PFSK-1 (cell line): ENCODE results near the gene GRK3.

ENCODE experiments used
- FOXP2 ChIP-seq: optimal IDR thresholded peaks from 2 replicates; pipeline ENCODE3; 2011; ENCODE audit warnings: borderline replicate concordance, control low read depth, inconsistent platforms; ENCODE audit not compliant: insufficient read depth; ENCODE audit errors: extremely low read length, extremely low read depth
- POLR2AphosphoS5 ChIP-seq: IDR thresholded peaks from 2 replicates; pipeline ENCODE4 v1.6.1; 2012; ENCODE audit warnings: low read depth, mild to moderate bottlenecking, control low read depth, low read length, moderate library complexity
- REST ChIP-seq, 2 experiments: IDR thresholded peaks; 2 replicates each; pipeline versions ENCODE4 v1.6.1 to v1.8.0; 2011 to 2012; ENCODE audit warnings: low read depth in 2 of 2, low read length in 2 of 2, control low read depth in 1 of 2, inconsistent platforms in 1 of 2, mild to moderate bottlenecking in 1 of 2, moderate library complexity in 1 of 2; ENCODE audit not compliant: insufficient read depth in 1 of 2
- SIN3A ChIP-seq: IDR thresholded peaks from 2 replicates; pipeline ENCODE4 v1.6.1; 2012; ENCODE audit warnings: mild to moderate bottlenecking, low read length, moderate library complexity, borderline replicate concordance; ENCODE audit not compliant: insufficient read depth
- TAF1 ChIP-seq: IDR thresholded peaks from 2 replicates; pipeline ENCODE4 v1.6.1; 2012; ENCODE audit warnings: low read length, control low read depth, borderline replicate concordance; ENCODE audit not compliant: insufficient read depth

Gene GRK3

DNA sequence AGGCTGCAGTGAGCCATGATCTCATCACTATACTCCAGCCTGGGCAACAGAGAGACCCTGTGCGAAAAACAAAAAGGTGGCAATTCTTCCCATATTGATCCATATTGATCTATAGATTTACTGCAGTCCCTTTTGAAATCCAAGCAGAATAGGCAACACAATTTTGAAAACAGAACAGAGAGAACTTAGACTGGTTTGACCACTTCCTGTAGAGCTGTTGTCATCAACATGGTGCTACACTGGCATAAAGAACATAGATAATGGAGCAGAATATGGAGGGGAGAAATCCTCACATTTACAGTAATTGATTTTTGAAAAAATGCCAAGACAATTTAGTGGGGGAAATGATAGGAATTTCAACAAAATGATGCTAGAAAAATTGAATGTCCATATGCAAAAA, 34.1 kb downstream of the GRK3 start:
- TF ChIP-seq REST (IDR thresholded peaks at IDR 0.05; ENCODE audit: insufficient read depth in 1 of 2, low read depth in 2 of 2, low read length in 2 of 2) (no peak), FOXP2 (no peak)

DNA sequence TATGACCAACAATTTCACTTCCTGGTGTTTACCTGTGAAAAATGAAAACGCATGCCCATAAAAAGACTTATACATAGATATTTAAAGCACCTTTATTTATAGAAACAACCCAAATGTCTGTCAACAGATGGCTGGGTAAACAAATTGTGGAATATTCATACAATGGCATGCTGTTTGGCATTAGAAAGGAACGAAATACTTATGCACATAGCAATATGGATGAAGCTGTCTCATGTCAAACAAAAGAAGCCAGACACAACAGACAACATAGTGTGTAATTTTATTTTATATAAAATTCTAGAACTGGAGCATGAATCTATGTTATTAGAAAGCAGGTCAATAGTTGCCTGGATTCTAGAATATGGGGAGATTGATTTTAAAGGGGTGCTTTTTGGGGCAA, 38.0 kb downstream of the GRK3 start:
- TF ChIP-seq REST (IDR thresholded peaks at IDR 0.05; ENCODE audit: insufficient read depth in 1 of 2, low read depth in 2 of 2, low read length in 2 of 2) (no peak), SIN3A (no peak), FOXP2 (no peak), POLR2AphosphoS5 (no peak), TAF1 (no peak)

DNA sequence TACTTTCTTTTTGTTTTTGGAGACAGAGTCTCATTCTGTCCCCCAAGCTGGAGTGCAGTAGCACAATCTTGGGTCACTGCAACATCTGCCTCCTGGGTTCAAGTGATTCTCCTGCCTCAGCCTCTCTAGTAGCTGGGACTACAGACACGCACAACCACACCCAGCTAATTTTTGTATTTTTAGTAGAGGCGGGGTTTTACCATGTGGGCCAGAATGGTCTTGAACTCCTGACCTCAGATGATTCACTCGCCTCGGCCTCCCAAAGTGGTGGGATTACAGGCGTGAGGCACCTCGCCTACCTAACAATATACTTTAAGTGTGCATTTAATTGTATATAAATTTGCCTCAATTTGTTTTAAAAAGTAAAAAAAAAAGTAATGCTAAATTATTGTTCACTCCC, 38.4 kb downstream of the GRK3 start:
- TF ChIP-seq SIN3A = no peak
- no peak for TF ChIP-seq FOXP2
- TF ChIP-seq REST (IDR thresholded peaks at IDR 0.05; ENCODE audit: insufficient read depth in 1 of 2, low read depth in 2 of 2, low read length in 2 of 2) = no peak
- no peak for TF ChIP-seq TAF1
- no peak for TF ChIP-seq POLR2AphosphoS5

DNA sequence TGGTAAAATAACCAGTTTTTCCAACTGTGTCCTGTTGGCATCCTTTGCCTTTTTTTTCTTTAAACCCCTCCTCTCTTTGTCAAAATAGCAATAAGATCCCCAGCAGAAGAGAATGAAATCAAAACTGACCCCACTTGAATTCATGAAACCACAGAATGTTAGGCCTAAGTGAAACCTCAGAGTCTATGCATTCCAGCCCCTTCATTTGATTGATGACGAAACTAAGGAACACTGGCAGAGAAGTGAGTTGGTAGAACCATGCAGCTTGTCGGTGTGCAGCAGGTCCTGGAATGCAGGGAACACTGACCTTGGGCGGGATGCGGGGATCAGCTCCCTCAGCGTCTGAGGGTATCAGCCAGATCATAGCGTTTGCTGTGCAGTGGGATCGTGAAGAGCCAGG, 57.5 kb downstream of the GRK3 start:
- TF ChIP-seq FOXP2 = no peak
- no peak for TF ChIP-seq REST (IDR thresholded peaks at IDR 0.05; ENCODE audit: insufficient read depth in 1 of 2, low read depth in 2 of 2, low read length in 2 of 2)
- no peak for TF ChIP-seq SIN3A

GRCh38 chr22:25623310-25623734, 58.8 kb downstream of the GRK3 start:
- TF ChIP-seq REST (IDR thresholded peaks at IDR 0.05; ENCODE audit: insufficient read depth in 1 of 2, low read depth in 2 of 2, low read length in 2 of 2) = no peak
